ENCODE results near the gene COX4I1. TPM values are rescaled to one million over a fixed set of nuclear protein-coding genes. Genes with fewer than 3 reads are reported as not detected.

Gene COX4I1
- polyA plus RNA-seq, 1 experiment: 828 TPM

GRCh38 chr16:85856079-85856478 is 56.6 kb downstream of the COX4I1 start:
- ChIA-PET CTCF (no interaction called here), POLR2A (no interaction called here)
- H3K27ac ChIP-seq (ENCODE audit: low read depth, low read length): no peak overlapping the region
- H3K9me3 ChIP-seq (ENCODE audit: control insufficient read depth, insufficient read depth, low read length): no peaks in the 10 kb centered on the region
- peaks cover 39% of the 10 kb centered on the region for H3K27me3 ChIP-seq (ENCODE audit: control insufficient read depth, insufficient read depth, low read length)
- TF ChIP-seq CTCF (IDR thresholded peaks at IDR 0.05; ENCODE audit: low read depth, low read length): no peak
- no peak for DNase-seq (ENCODE audit: low read depth, low spot score)
- no peak overlapping the region for H3K4me3 ChIP-seq (ENCODE audit: low read depth, low read length)

- no peak for DNase-seq (ENCODE audit: low read depth, low spot score)
- H3K4me3 ChIP-seq (ENCODE audit: low read depth, low read length): no peak overlapping the region
- H3K27me3 ChIP-seq (ENCODE audit: control insufficient read depth, insufficient read depth, low read length): peaks cover 38% of the 10 kb centered on the region
- H3K27ac ChIP-seq (ENCODE audit: low read depth, low read length): no peak overlapping the region
- TF ChIP-seq CTCF (IDR thresholded peaks at IDR 0.05; ENCODE audit: low read depth, low read length): no peak
- no peaks in the 10 kb centered on the region for H3K9me3 ChIP-seq (ENCODE audit: control insufficient read depth, insufficient read depth, low read length)
- ChIA-PET POLR2A (no interaction called here), CTCF (no interaction called here)
Observed at GRCh38 chr16:85856585-85856984, 57.1 kb downstream of the COX4I1 start.

Small RNA genes within 50 kb of the gene (small RNA-seq; reads per million reads assigned to genes)
- gene RNU1-103P (ENCODE audit: insufficient read length, low read depth): not detected

Other genes with a start within 250 kb of the COX4I1 start
- gene GSE1, start 186.4 kb upstream of the COX4I1 start, polyA plus RNA-seq (2011; rRNA removed): 18.2 and 21.0 TPM in 2 replicates
- 4.2 and 5.1 TPM in 2 replicates for gene GINS2, start 110.7 kb upstream of the COX4I1 start, polyA plus RNA-seq (2011; rRNA removed)
- 3.2 and 5.0 TPM in 2 replicates for gene C16orf74, start 48.6 kb upstream of the COX4I1 start, polyA plus RNA-seq (2011; rRNA removed)
- gene EMC8, start 151 bp upstream of the COX4I1 start, polyA plus RNA-seq (2011; rRNA removed): 30.5 and 31.0 TPM in 2 replicates
- gene IRF8, start 99.5 kb downstream of the COX4I1 start, polyA plus RNA-seq (2011; rRNA removed): not detected in 2 replicates